GM12874 (cell line): ENCODE measurements around the gene DLG4.

Experiments
- TF ChIP-seq, protein P1 (sequence below): IDR thresholded peaks from 2 replicates; pipeline ENCODE4 v1.5.1; 2011; ENCODE audit warnings: low read depth, mild to moderate bottlenecking, control low read depth, low read length, moderate library complexity; ENCODE audit not compliant: insufficient read depth

DLG4 gene

DNA sequence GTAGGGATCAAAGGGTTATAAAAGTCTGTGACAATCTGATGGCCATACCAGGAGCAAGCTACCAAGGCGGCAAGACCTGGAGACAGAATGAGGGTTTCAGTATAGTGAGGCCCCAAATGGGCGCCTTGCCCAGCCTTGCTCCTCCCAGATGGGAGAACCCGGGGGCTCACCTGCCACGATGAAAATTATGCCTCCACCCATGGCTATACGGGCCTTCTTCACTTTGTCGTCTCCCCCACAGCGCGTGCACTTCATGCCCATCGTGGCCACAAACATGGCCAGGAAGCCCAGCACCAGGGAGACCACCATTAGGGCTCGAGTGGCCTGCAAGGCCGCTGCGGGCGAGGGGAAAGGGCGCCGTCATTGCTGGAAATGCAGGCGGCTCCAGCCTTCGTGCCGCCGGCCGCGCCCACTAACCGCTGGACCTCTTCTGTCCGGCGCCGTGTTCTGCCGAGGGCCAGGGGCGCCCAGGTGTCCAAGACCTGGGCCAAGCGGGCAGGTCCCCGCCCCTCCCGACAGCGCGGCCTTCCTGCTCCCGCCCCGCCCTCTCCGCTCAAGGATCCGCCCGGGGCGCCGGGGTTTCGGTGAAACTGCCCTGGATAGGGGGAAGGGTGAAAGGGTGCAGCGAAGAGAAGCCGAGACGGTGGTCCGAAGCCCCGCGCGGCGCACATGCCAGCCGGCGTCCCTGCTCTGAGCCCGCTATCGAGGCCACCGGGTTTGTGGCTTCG lies 41.2 kb upstream of the DLG4 start:
- TF ChIP-seq, protein P1, sequence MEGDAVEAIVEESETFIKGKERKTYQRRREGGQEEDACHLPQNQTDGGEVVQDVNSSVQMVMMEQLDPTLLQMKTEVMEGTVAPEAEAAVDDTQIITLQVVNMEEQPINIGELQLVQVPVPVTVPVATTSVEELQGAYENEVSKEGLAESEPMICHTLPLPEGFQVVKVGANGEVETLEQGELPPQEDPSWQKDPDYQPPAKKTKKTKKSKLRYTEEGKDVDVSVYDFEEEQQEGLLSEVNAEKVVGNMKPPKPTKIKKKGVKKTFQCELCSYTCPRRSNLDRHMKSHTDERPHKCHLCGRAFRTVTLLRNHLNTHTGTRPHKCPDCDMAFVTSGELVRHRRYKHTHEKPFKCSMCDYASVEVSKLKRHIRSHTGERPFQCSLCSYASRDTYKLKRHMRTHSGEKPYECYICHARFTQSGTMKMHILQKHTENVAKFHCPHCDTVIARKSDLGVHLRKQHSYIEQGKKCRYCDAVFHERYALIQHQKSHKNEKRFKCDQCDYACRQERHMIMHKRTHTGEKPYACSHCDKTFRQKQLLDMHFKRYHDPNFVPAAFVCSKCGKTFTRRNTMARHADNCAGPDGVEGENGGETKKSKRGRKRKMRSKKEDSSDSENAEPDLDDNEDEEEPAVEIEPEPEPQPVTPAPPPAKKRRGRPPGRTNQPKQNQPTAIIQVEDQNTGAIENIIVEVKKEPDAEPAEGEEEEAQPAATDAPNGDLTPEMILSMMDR: no peak

DNA sequence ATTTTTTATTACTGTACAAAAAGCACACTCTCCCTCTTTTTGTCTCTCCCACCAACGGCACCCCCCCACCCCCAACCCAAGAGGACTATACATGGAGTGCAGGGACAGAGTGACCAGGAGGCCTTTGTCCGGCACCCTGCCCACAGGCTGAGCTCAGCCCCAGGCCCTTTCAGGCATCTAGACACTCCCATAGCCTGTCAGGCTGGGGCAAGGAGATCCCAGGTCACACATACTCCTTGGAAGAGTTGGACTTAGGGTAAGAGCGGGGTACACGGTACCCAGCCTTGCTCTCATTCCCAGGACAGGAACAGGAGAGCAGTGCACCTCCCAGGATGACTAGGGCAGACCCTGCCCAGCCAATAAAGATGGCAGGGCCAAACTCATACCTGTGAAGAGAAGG lies 40.5 kb upstream of the DLG4 start:
- TF ChIP-seq, protein P1: no peak

DNA sequence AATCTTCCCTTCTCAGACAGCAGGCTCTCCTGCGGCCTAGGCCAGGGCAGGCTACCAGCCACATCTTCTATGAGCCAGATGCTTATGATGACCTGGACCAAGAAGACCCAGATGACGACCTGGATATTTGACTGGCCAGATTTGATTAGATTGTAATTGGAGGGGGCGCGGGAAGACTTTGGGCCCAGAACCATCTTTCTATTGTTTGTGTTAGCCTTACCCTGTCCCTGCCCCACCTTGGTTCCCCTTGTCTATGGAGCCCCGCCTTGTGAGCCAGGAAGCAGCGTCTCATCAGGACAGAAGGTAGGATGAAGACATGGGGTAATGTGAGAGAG lies 39.9 kb upstream of the DLG4 start:
- TF ChIP-seq, protein P1: no peak

DNA sequence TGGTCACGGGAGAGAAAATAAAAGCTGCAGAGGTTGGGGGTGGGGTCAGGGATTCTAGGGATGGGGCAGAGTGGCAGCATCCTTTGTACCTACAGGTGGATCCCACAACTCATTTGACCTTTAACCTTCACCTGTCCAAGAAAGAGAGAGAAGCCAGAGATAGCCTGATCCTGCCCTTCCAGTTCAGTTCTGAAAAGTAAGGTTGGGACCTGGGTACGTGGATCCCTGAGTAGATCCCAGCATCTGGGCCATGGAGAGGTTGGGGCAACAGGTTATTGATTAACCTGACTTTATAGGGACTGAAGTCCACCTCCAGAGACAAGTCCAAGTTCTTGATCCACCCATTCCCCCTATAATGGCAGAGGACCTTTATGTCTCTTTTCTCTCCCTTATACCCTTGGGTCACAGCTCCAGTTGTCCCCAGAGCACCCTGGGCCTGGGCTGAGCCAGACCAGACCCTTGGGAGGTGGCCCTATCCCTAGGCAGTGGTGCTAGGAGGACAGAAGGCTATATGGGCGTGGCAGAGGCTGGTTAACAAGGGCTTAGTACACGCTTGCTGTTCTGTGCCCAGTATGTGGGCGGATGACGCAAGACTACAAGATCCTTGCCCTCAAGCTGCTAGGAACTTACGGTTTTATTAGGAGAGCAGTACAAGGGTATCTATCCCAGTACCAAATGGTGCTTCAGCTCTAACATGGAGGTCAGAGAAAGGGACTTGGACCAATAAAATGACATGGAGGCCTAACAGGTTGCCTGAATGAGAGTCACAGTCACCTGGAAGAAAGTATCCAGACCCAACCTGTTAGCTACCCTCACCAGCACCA lies 39.3 kb upstream of the DLG4 start:
- TF ChIP-seq, protein P1: no peak

DNA sequence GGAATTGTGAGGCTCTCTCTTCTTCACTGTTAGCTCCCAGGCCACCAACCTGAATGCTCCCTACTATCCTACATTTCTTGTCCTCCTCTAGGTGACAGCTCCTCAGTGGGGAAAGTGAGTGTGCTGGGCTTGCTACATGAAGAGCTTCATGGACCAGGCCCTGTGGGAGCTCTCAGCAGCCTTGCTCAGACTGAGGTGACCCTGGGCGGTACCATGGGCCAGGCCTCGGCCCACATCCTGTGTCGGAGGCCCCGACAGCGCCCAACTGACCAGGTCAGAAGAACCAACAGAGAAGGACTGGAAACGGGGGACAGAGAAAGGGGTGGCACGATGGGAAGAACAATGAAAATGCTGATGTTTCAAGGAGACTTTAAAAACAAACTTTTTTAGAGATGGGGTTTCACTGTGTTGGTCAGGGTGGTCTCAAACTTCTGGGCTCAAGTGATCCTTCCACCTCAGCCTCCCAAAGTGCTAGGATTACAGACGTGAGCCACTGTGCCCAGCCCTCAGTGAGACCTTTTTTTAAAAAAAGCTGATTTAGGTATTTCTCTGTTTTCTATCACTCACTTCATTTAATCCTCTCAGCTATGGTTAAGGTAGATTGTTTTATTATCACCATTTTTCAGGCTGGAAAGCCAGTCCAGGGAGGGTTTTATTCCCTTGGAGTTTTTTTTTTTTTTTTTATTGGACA lies 37.3 kb upstream of the DLG4 start:
- TF ChIP-seq, protein P1: no peak

DNA sequence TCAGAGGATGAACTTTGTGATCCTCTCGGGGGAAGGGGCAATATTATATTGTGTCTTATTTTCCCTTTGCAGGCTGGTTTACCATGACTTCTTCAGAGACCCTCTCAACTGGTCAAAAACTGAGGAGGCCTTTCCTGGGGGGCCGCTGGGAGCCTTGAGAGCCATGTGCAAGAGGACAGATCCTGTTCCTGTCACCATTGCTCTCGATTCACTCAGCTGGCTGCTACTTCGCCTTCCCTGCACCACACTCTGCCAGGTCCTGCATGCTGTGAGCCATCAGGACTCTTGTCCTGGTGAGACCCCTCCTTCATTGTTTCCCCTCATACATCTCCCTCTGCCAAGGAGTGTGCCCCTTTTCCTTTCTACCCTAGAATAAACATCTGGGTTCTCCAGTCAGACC lies 34.9 kb upstream of the DLG4 start:
- TF ChIP-seq, protein P1: no peak

DNA sequence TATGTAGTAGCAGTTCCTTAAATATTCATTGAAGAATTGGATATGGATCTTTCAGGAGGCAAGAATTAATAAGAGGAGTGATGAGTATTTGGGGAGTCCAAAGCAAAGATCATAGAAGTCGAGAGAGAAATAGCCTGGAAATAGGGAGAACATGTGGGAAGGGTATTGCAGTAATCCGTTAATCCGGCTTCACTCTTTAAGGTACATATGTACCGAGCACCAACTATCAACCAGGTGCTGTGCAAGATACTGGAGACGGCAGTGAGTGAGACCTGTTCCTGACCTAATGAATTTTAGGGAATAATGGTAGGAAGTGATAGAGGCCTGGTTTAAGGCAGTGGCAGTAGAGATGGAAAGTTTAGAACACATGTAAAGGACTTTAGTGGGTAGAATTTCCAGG lies 33.4 kb upstream of the DLG4 start:
- TF ChIP-seq, protein P1: no peak
